Thyroid gland (tissue), 4 donors: ENCODE results near the gene KRTAP19-5. TPM values are rescaled to one million over a fixed set of nuclear protein-coding genes. Genes with fewer than 3 reads are reported as not detected.
"Not testable (repeated sequence)": the region's sequence is repeated elsewhere in the genome, so short reads cannot be mapped to it uniquely, and the experiment has no call there.

ENCODE experiments used
- DNase-seq, 2 donors: peaks; one replicate each; pipeline ENCODE4 v3.0.0-alpha.2; 2019
- H3K27ac ChIP-seq, 3 donors: fragments of 200-600 bp; sonication (generic); 1 replicate in 2 of 3; 2 replicates in 1 of 3; pipeline ENCODE4 v1.5.1; 2016 to 2019; ENCODE audit warnings: mild to moderate bottlenecking in 1 of 3, moderate library complexity in 1 of 3
- H3K27me3 ChIP-seq: fragments of 200-600 bp; sonication (generic); one replicate; pipeline ENCODE4 v1.5.1; 2019
- H3K36me3 ChIP-seq, 2 donors: fragments of 200-600 bp; sonication (generic); one replicate each; pipeline ENCODE4 v1.5.1; 2016 to 2019
- H3K4me1 ChIP-seq, 2 donors: fragments of 200-600 bp; sonication (generic); one replicate each; pipeline ENCODE4 v1.5.1; 2017 to 2019
- H3K4me3 ChIP-seq, 3 donors: fragments of 200-600 bp; sonication (generic); replicated peaks in 1 of 3; 1 replicate in 2 of 3; 2 replicates in 1 of 3; pipeline ENCODE4 v1.5.1; 2016; ENCODE audit warnings: mild to moderate bottlenecking in 1 of 3
- H3K9me3 ChIP-seq: fragments of 200-600 bp; sonication (generic); one replicate; pipeline ENCODE4 v1.5.1; 2017
- CTCF ChIP-seq, 6 experiments: fragments of 200-600 bp in 3 of 6; fragments of 450-650 bp in 3 of 6; sonication (generic) in 3 of 6; IDR thresholded peaks; one replicate each; pipeline ENCODE4 v1.5.1; 2016 to 2019; ENCODE audit warnings: antibody characterized with exemption in 6 of 6, mild to moderate bottlenecking in 2 of 6, inconsistent platforms in 1 of 6, moderate library complexity in 1 of 6
- POLR2A ChIP-seq, 2 donors: fragments of 450-650 bp; IDR thresholded peaks; one replicate each; pipeline ENCODE4 v1.6.1; 2017; ENCODE audit warnings: antibody characterized with exemption in 2 of 2, mild to moderate bottlenecking in 2 of 2, moderate library complexity in 1 of 2
- WGBS, 2 donors: methylation state at CpG; one replicate each; pipeline ENCODE4 v1.1.5; 2017; 5-methylcytosine and 5-hydroxymethylcytosine counted together
- intact Hi-C: fragments of 100-400 bp; cut with DNase I; formaldehyde crosslinking; loops from one replicate; pipeline ENCODE4 v1.15.1; 2023
- total RNA-seq, 4 donors: library from RNA; depleted of rRNA; stranded (reverse); fragments of >200 nt; gene quantifications; one replicate each; pipeline ENCODE4 v1.2.3, GENCODE V29; 2016

Gene KRTAP19-5
- not detected for total RNA-seq

- Histone ChIP-seq H3K36me3 (no peaks in the 10 kb centered on the region), H3K27ac (no peak within 1 kb of the TSS), H3K9me3 (no peaks in the 10 kb centered on the region), H3K4me1 (no peaks in the 10 kb centered on the region), H3K4me3 (no peak within 1 kb of the TSS), H3K27me3 (no peaks in the 10 kb centered on the region)
- 92 to 94% methylated on average over 6 of the region's 6 CpGs for WGBS, 2 donors
- no peak for TF ChIP-seq CTCF (IDR thresholded peaks at IDR 0.05)
- no peak for TF ChIP-seq POLR2A (IDR thresholded peaks at IDR 0.05)
- no peak for DNase-seq
- intact Hi-C loops, result no loop called here
Measured at GRCh38 chr21:30502041-30502440, at the start of gene KRTAP19-5. Gene KRTAP19-5 (minus strand): TSS chr21:30502141. CDS start chr21:30502090, 51 bp downstream.

GRCh38 chr21:30541764-30542163 is 39.8 kb upstream of the KRTAP19-5 start, which contains the start of gene KRTAP19-6:
Gene KRTAP19-6 (minus strand): TSS chr21:30541864. CDS start chr21:30541833, 31 bp downstream.
- no peaks in the 10 kb centered on the region for H3K27me3 ChIP-seq
- H3K36me3 ChIP-seq, result no peaks in the 10 kb centered on the region
- H3K4me1 ChIP-seq, result no peaks in the 10 kb centered on the region
- intact Hi-C loops, result no loop called here
- TF ChIP-seq POLR2A (IDR thresholded peaks at IDR 0.05) (no peak), CTCF (IDR thresholded peaks at IDR 0.05) (no peak)
- 88 to 95% methylated on average over 1 of the region's 1 CpG for WGBS, 2 donors
- H3K4me3 ChIP-seq, result no peak within 1 kb of the TSS
- H3K9me3 ChIP-seq, result no peaks in the 10 kb centered on the region
- no peak for DNase-seq
- no peak within 1 kb of the TSS for H3K27ac ChIP-seq

GRCh38 chr21:30518876-30519275 is 16.9 kb upstream of the KRTAP19-5 start:
- peak; percentile 86 to 87 for DNase-seq
- peak overlapping the region; percentile 28 to 56 (median 48) for H3K27ac ChIP-seq
- 28 to 34% methylated on average over 1 of the region's 1 CpG for WGBS, 2 donors
- intact Hi-C loops, result no loop called here
- H3K36me3 ChIP-seq, result no peaks in the 10 kb centered on the region
- no peaks in the 10 kb centered on the region for H3K9me3 ChIP-seq
- H3K4me1 ChIP-seq, result peaks cover 18 to 22% of the 10 kb centered on the region in 2 donors
- TF ChIP-seq CTCF (IDR thresholded peaks at IDR 0.05), result no peak
- no peak for TF ChIP-seq POLR2A (IDR thresholded peaks at IDR 0.05)
- no peak overlapping the region for H3K4me3 ChIP-seq
- no peaks in the 10 kb centered on the region for H3K27me3 ChIP-seq

- WGBS, 2 donors, result 33 to 40% methylated on average over 1 of the region's 1 CpG
- H3K36me3 ChIP-seq, result no peaks in the 10 kb centered on the region
- H3K4me3 ChIP-seq, result no peak overlapping the region
- intact Hi-C loops, result no loop called here
- TF ChIP-seq CTCF (IDR thresholded peaks at IDR 0.05), result no peak
- TF ChIP-seq POLR2A (IDR thresholded peaks at IDR 0.05), result no peak
- H3K9me3 ChIP-seq, result no peaks in the 10 kb centered on the region
- no peaks in the 10 kb centered on the region for H3K27me3 ChIP-seq
- peaks cover 18 to 22% of the 10 kb centered on the region in 2 donors for H3K4me1 ChIP-seq
- DNase-seq, result peak; percentile 68 to 73
- H3K27ac ChIP-seq, result peak overlapping the region; percentile 35 to 63 (median 43)
Measured at GRCh38 chr21:30515681-30516080, 13.7 kb upstream of the KRTAP19-5 start.

GRCh38 chr21:30505621-30506205 is 3.8 kb upstream of the KRTAP19-5 start:
- H3K36me3 ChIP-seq, intact Hi-C loops, H3K27me3 ChIP-seq, H3K4me1 ChIP-seq, H3K27ac ChIP-seq, H3K4me3 ChIP-seq, H3K9me3 ChIP-seq: not testable (repeated sequence)
- WGBS, 2 donors, result 28 to 35% methylated on average over 4 of the region's 4 CpGs
- TF ChIP-seq CTCF (IDR thresholded peaks at IDR 0.05), result peak in 5 of 6 experiments; percentile 18 to 59 (median 50)
- DNase-seq, result peak; percentile 18 to 20
